CD4-positive, alpha-beta T cell treated with Interleukin-15 for 4 hours (primary cell): ENCODE results near the gene PACRG.

Experiments used
- DNase-seq: peaks from one replicate; pipeline ENCODE4 v3.0.0-alpha.2; 2020; ENCODE audit warnings: low spot score

Gene PACRG

GRCh38 chr6:163177892-163178420 lies 450.2 kb downstream of the PACRG start:
- DNase-seq, result no peak

- no peak for DNase-seq
Observed at GRCh38 chr6:163179061-163179460, 451.3 kb downstream of the PACRG start.

GRCh38 chr6:163179721-163180120 lies 451.9 kb downstream of the PACRG start:
- no peak for DNase-seq

GRCh38 chr6:163180874-163181541 lies 453.2 kb downstream of the PACRG start:
- DNase-seq, result peak; percentile 6

- no peak for DNase-seq
Observed at GRCh38 chr6:163181666-163182180, 453.9 kb downstream of the PACRG start.

- no peak for DNase-seq
Observed at GRCh38 chr6:163182696-163183095, 454.9 kb downstream of the PACRG start.

GRCh38 chr6:163183806-163184205 lies 456.0 kb downstream of the PACRG start:
- no peak for DNase-seq

GRCh38 chr6:163185744-163186143 lies 458.0 kb downstream of the PACRG start:
- DNase-seq, result no peak

GRCh38 chr6:163186527-163186926 lies 458.8 kb downstream of the PACRG start:
- DNase-seq, result no peak

- DNase-seq, result no peak
Observed at GRCh38 chr6:163187201-163187600, 459.4 kb downstream of the PACRG start.

- DNase-seq, result no peak
Observed at GRCh38 chr6:163187606-163188005, 459.8 kb downstream of the PACRG start.

- DNase-seq, result no peak
Observed at GRCh38 chr6:163188746-163189145, 461.0 kb downstream of the PACRG start.

- no peak for DNase-seq
Observed at GRCh38 chr6:163189609-163190008, 461.8 kb downstream of the PACRG start.

GRCh38 chr6:163190786-163191185 lies 463.0 kb downstream of the PACRG start:
- no peak for DNase-seq

GRCh38 chr6:163191704-163192537 lies 464.1 kb downstream of the PACRG start:
- no peak for DNase-seq

GRCh38 chr6:163192591-163192990 lies 464.8 kb downstream of the PACRG start:
- no peak for DNase-seq

- DNase-seq, result no peak
Observed at GRCh38 chr6:163193326-163193725, 465.6 kb downstream of the PACRG start.

- DNase-seq, result no peak
Observed at GRCh38 chr6:163195721-163196691, 468.2 kb downstream of the PACRG start.

- DNase-seq, result no peak
Observed at GRCh38 chr6:163197839-163198238, 470.1 kb downstream of the PACRG start.

GRCh38 chr6:163198396-163198795 lies 470.6 kb downstream of the PACRG start:
- no peak for DNase-seq

- no peak for DNase-seq
Observed at GRCh38 chr6:163199371-163199770, 471.6 kb downstream of the PACRG start.

- no peak for DNase-seq
Observed at GRCh38 chr6:163200289-163200688, 472.5 kb downstream of the PACRG start.
